H1 (cell line): Measurements from ENCODE around the gene SLC24A3. TPM values are rescaled to one million over a fixed set of nuclear protein-coding genes. Genes with fewer than 3 reads are reported as not detected.

ENCODE experiments used
- GABPA ChIP-seq: IDR thresholded peaks from 2 replicates; pipeline ENCODE4 v1.6.1; 2011; ENCODE audit warnings: mild to moderate bottlenecking, low read length, moderate library complexity, borderline replicate concordance; ENCODE audit not compliant: insufficient read depth
- GTF2F1 ChIP-seq: IDR thresholded peaks from 2 replicates; pipeline ENCODE4 v1.6.1; 2012; ENCODE audit warnings: low read depth, low read length, improper control_type of control experiment, borderline replicate concordance
- RBBP5 ChIP-seq: IDR thresholded peaks from 2 replicates; pipeline ENCODE4 v1.7.1; 2012; ENCODE audit warnings: low read depth, mild to moderate bottlenecking, inconsistent platforms, low read length, moderate library complexity, borderline replicate concordance
- RFX5 ChIP-seq: IDR thresholded peaks from 2 replicates; pipeline ENCODE4 v1.6.1; 2011; ENCODE audit warnings: low read depth, low read length, improper control_type of control experiment, borderline replicate concordance
- SIRT6 ChIP-seq: IDR thresholded peaks from one replicate; pipeline ENCODE4 v1.7.1; 2012; ENCODE audit warnings: low read length, inconsistent platforms
- TAF7 ChIP-seq: optimal IDR thresholded peaks from 2 replicates; pipeline ENCODE3; 2011; ENCODE audit warnings: low read depth, mild to moderate bottlenecking, inconsistent platforms, low read length, moderate library complexity, borderline replicate concordance
- polyA plus RNA-seq, 7 experiments: library from polyadenylated mRNA; depleted of rRNA in 3 of 7; stranded (reverse) in 5 of 7; unstranded in 2 of 7; fragments of >200 nt in 5 of 7; fragments of 200-250 nt in 2 of 7; gene quantifications; 1 replicate in 5 of 7; 2 replicates in 1 of 7; 4 replicates in 1 of 7; pipeline versions ENCODE4 v1.2.1 to v1.2.3, GENCODE V29; 2011 to 2013; ENCODE audit warnings: missing spikeins in 2 of 7, mixed read lengths in 2 of 7
- total RNA-seq: library from RNA; stranded (reverse); fragmentation: NEBNext Ultra II Directional; extraction: Animal tissue kit (Norgen Biotek cat#: 25700); gene quantifications from 2 replicates; pipeline ENCODE4 v1.2.1, GENCODE V29; 2021

The SLC24A3 gene
- total and polyA plus RNA-seq, 2 of the 8 experiments (the other 6 are each of a cell fraction or from before 2014, with no cell fraction given), result 4.5 to 6.3 TPM

DNA sequence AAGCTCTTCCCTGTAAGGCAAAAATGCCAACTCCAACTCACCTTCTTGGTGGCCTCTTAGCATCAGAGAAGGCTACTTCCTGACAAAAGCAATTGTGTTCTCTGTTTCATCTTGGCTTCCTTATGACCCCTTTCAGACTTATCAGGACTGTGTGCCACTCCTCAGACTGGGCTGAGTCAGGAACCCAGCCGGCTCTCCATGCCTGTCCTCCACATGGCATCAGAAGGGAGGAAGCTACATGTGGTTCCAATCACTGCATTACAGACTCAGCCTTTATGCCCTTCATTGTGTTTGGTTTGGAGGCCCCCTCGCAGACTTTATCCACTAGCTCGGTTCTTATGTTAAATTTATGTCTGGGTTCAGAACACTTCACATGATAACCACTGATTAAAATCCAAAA is 142.5 kb downstream of the SLC24A3 start (continued):
- no peak for TF ChIP-seq SIRT6
- TF ChIP-seq RFX5, result no peak
- TF ChIP-seq GABPA, result no peak
- no peak for TF ChIP-seq RBBP5
- TF ChIP-seq TAF7, result no peak
- no peak for TF ChIP-seq GTF2F1
